IPS DF 6.9 (cell line): ENCODE data around the gene PCDHB6.
A peak's percentile ranks its signal among the peaks of the same experiment; 100 is the strongest.
"Not testable (repeated sequence)": the region's sequence is repeated elsewhere in the genome, so short reads cannot be mapped to it uniquely, and the experiment has no call there.

Experiments used
- DNase-seq: peaks from one replicate; pipeline ENCODE4 v3.0.0-alpha.2; 2013; ENCODE audit warnings: low read depth, low spot score
- H3K27ac ChIP-seq: one replicate; pipeline ENCODE4 v1.5.1; 2013; ENCODE audit warnings: low read length, control low read depth
- H3K27me3 ChIP-seq: 2 replicates; pipeline ENCODE4 v1.6.1; 2013; ENCODE audit warnings: mild to moderate bottlenecking, low read length; ENCODE audit not compliant: control insufficient read depth, insufficient read depth
- H3K36me3 ChIP-seq: 2 replicates; pipeline ENCODE4 v1.6.1; 2013; ENCODE audit warnings: low read length; ENCODE audit not compliant: control insufficient read depth, insufficient read depth
- H3K4me1 ChIP-seq: 2 replicates; pipeline ENCODE4 v1.6.1; 2013; ENCODE audit warnings: low read length; ENCODE audit not compliant: control insufficient read depth, insufficient read depth
- H3K4me3 ChIP-seq: 2 replicates; pipeline ENCODE4 v1.5.1; 2013; ENCODE audit warnings: mild to moderate bottlenecking, low read length
- H3K9me3 ChIP-seq: 2 replicates; pipeline ENCODE4 v1.6.1; 2013; ENCODE audit warnings: low read length, inconsistent platforms; ENCODE audit not compliant: control insufficient read depth, insufficient read depth
- WGBS: extraction: QIAGEN DNeasy Blood & Tissue Kit; methylation state at CpG from one replicate; pipeline ENCODE4 v1.1.7; 2013; ENCODE audit warnings: mixed read lengths, missing lambda C conversion rate; ENCODE audit not compliant: insufficient read length, insufficient coverage; 5-methylcytosine and 5-hydroxymethylcytosine counted together

The PCDHB6 gene

DNA sequence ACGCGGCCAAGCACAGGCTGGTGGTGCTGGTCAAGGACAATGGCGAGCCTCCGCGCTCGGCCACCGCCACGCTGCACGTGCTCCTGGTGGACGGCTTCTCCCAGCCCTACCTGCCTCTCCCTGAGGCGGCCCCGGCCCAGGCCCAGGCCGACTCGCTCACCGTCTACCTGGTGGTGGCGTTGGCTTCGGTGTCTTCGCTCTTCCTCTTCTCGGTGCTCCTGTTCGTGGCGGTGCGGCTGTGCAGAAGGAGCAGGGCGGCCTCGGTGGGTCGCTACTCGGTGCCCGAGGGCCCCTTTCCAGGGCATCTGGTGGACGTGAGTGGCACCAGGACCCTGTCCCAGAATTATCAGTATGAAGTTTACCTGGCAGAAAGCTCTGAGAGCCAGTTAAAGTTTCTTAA lies 8.0 kb downstream of the PCDHB6 start:
- WGBS = no CpG with 5 or more reads among the region's 28 CpGs

DNA sequence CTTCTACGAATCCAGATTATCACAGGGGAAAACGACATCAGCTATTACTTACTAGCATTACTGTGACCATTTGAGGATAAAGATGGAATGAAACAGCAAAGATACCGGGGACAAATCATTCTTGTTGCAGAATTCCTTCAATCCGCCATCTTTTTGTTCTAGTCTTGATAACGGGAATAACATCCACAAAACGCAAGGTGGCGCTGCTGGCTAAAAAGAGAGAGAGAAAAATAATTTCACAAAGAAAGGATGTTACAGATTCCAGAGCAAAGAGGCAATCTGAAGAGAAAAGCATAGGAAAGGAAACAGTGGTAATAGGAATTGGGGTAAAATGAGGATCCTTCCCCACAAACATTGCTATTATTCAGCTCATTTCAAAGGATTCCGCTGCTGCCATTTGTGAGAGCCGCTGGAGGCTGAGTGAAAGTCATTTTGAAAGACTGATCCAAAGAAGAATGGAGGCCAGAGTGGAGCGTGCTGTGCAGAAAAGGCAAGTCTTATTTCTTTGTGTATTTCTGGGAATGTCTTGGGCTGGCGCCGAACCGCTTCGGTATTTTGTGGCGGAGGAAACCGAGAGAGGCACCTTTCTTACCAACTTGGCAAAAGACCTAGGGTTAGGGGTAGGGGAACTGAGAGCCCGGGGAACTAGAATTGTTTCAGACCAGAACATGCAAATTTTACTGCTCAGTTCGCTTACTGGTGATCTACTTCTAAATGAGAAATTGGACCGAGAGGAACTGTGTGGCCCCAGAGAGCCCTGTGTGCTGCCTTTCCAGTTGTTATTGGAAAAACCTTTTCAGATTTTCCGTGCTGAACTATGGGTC lies 22.7 kb downstream of the PCDHB6 start, which contains the start of gene PCDHB7:
Gene PCDHB7, plus strand, starts transcription at position 264 of the 824 bp plus-strand sequence. Its CDS starts 192 bp downstream, at position 456.
- no CpG with 5 or more reads among the region's 20 CpGs for WGBS
- H3K27ac ChIP-seq = no peak within 1 kb of the TSS
- peak; percentile 50 for DNase-seq
- no peaks in the 10 kb centered on the region for H3K9me3 ChIP-seq
- no peaks in the 10 kb centered on the region for H3K27me3 ChIP-seq
- H3K36me3 ChIP-seq = no peaks in the 10 kb centered on the region
- no peaks in the 10 kb centered on the region for H3K4me1 ChIP-seq
- H3K4me3 ChIP-seq = no peak within 1 kb of the TSS

More for the DNA sequence above, 8.0 kb downstream of the PCDHB6 start:
- DNase-seq, H3K36me3 ChIP-seq, H3K27me3 ChIP-seq, H3K4me1 ChIP-seq, H3K9me3 ChIP-seq, H3K27ac ChIP-seq, H3K4me3 ChIP-seq: not testable (repeated sequence)

DNA sequence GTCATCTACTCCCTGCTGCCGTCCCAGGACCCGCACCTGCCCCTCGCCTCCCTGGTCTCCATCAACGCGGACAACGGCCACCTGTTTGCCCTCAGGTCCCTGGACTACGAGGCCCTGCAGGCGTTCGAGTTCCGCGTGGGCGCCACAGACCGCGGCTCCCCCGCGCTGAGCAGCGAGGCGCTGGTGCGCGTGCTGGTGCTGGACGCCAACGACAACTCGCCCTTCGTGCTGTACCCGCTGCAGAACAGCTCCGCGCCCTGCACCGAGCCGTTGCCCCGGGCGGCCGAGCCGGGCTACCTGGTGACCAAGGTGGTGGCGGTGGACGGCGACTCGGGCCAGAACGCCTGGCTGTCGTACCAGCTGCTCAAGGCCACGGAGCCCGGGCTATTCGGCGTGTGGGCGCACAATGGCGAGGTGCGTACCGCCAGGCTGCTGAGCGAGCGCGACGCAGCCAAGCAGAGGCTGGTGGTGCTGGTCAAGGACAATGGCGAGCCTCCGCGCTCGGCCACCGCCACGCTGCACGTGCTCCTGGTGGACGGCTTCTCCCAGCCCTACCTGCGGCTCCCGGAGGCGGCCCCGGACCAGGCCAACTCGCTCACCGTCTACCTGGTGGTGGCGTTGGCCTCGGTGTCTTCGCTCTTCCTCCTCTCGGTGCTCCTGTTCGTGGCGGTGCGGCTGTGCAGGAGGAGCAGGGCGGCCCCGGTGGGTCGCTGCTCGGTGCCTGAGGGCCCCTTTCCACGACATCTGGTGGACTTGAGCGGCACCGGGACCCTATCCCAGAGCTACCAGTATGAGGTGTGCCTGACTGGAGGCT lies 24.6 kb downstream of the PCDHB6 start:
- not testable (repeated sequence) for H3K36me3 ChIP-seq, H3K4me3 ChIP-seq, H3K4me1 ChIP-seq, DNase-seq, H3K27me3 ChIP-seq, H3K27ac ChIP-seq, H3K9me3 ChIP-seq
- no CpG with 5 or more reads among the region's 79 CpGs for WGBS

DNA sequence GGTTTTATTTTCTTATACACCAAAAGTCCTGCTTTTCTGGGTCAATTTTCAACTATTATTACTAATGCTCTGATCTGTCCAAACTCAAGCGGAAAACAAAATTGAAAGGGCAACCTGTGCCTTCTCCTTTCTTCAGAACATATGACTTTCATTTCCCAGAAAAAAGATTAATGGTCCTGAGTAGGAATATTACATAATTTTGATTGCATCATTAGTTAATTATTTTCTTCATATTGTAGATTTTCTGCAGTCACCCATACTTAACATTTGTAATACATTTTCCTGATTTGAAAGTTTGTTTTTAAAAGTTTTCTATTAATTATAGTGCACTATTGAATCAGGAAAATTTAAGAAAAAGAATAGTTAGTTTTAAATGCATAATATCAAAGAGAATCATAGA lies 26.1 kb downstream of the PCDHB6 start:
- Histone ChIP-seq H3K4me1 (no peaks in the 10 kb centered on the region), H3K4me3 (no peak overlapping the region), H3K27ac (no peak overlapping the region), H3K27me3 (no peaks in the 10 kb centered on the region), H3K36me3 (no peaks in the 10 kb centered on the region), H3K9me3 (no peaks in the 10 kb centered on the region)
- WGBS = no CpG with 5 or more reads among the region's 1 CpG
- DNase-seq = no peak

DNA sequence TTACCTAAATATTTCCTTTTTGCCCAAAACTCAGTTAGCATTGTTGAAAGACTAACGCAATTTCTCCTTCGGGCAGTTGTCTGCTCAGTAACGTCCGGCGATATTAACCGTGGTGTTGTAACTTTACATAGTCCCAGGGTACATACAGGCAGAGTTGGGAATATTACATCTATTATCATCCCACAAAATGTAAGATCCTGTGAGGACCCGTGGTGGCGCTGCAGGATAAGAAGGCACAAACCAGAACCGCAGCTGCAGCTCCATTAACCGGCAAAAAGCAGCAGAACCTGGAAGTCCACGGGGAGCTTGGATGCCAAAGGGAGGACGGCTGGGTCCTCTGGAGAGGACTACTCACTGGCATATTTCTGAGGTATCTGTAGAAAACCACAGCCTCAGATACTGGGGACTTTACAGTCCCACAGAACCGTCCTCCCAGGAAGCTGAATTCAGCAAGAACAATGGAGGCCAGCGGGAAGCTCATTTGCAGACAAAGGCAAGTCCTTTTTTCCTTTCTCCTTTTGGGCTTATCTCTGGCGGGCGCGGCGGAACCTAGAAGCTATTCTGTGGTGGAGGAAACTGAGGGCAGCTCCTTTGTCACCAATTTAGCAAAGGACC lies 27.8 kb downstream of the PCDHB6 start, which contains the start of gene PCDHB8:
Gene PCDHB8, plus strand, starts transcription at position 214 of the 615 bp plus-strand sequence. Its CDS starts 245 bp downstream, at position 459.
- H3K27ac ChIP-seq, DNase-seq, H3K9me3 ChIP-seq, H3K27me3 ChIP-seq, H3K4me1 ChIP-seq, H3K36me3 ChIP-seq, H3K4me3 ChIP-seq: not testable (repeated sequence)
- WGBS = no CpG with 5 or more reads among the region's 18 CpGs

DNA sequence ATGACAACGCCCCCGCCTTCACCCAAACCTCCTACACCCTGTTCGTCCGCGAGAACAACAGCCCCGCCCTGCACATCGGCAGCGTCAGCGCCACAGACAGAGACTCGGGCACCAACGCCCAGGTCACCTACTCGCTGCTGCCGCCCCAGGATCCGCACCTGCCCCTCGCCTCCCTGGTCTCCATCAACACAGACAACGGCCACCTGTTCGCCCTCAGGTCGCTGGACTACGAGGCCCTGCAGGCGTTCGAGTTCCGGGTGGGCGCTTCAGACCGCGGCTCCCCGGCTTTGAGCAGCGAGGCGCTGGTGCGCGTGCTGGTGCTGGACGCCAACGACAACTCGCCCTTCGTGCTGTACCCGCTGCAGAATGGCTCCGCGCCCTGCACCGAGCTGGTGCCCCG lies 29.5 kb downstream of the PCDHB6 start:
- H3K4me3 ChIP-seq, H3K27ac ChIP-seq, H3K9me3 ChIP-seq, H3K27me3 ChIP-seq, H3K36me3 ChIP-seq, H3K4me1 ChIP-seq, DNase-seq: not testable (repeated sequence)
- no CpG with 5 or more reads among the region's 39 CpGs for WGBS

DNA sequence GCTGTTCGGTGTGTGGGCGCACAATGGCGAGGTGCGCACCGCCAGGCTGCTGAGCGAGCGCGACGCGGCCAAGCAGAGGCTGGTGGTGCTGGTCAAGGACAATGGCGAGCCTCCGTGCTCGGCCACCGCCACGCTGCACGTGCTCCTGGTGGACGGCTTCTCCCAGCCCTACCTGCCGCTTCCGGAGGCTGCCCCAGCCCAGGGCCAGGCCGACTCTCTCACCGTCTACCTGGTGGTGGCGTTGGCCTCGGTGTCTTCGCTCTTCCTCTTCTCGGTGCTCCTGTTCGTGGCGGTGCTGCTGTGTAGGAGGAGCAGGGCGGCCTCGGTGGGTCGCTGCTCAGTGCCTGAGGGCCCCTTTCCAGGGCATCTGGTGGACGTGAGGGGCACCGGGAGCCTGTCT lies 30.0 kb downstream of the PCDHB6 start:
- DNase-seq, H3K27ac ChIP-seq, H3K36me3 ChIP-seq, H3K9me3 ChIP-seq, H3K4me3 ChIP-seq, H3K4me1 ChIP-seq, H3K27me3 ChIP-seq: not testable (repeated sequence)
- whole genome bisulfite sequencing = no CpG with 5 or more reads among the region's 32 CpGs

DNA sequence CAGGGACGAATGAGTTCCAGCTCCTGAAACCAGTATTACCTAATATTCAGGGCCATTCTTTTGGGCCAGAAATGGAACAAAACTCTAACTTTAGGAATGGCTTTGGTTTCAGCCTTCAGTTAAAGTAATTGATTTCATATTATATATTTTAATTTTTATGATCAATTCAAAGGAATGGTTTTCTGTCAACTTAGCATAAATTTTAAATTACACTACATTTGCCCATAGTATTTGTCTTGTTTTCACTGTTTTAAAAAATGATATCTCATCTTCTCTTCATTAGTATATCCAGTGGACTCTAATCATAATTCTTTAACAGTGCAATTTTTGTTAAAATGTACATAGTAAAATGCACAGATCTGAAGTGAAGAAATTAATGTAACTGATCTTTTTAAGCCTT lies 30.5 kb downstream of the PCDHB6 start:
- Histone ChIP-seq H3K9me3 (no peaks in the 10 kb centered on the region; the same call in 1 of the 2 replicates), H3K27me3 (no peaks in the 10 kb centered on the region), H3K36me3 (no peaks in the 10 kb centered on the region), H3K27ac (no peak overlapping the region), H3K4me1 (no peaks in the 10 kb centered on the region), H3K4me3 (no peak overlapping the region)
- WGBS = no CpG with 5 or more reads among the region's 1 CpG
- DNase-seq = no peak

DNA sequence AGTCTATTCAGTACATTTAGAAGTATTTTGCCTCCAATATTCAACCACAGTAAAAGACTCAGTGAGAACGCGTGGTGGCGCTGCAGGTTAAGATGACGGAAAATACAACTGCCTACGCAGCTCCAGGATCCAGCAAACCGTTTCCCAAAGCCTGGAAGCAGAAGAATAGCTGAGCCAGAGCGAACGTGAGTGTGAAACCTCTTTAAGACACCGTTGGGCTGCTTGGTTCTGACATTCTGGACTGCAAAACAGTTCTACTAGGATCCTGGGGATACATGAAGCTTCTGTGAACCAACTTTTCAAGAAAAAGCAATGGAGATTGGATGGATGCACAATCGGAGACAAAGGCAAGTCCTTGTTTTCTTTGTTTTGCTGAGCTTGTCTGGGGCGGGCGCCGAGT lies 32.4 kb downstream of the PCDHB6 start, which contains the start of gene PCDHB16:
Gene PCDHB16, plus strand, starts transcription at position 140 of the 400 bp plus-strand sequence. Its CDS starts 173 bp downstream, at position 313.
- Histone ChIP-seq H3K4me1 (no peaks in the 10 kb centered on the region), H3K9me3 (no peaks in the 10 kb centered on the region; the same call in 1 of the 2 replicates), H3K36me3 (no peaks in the 10 kb centered on the region), H3K27me3 (no peaks in the 10 kb centered on the region), H3K27ac (no peak within 1 kb of the TSS), H3K4me3 (no peak within 1 kb of the TSS)
- no CpG with 5 or more reads among the region's 13 CpGs for WGBS
- DNase-seq = peak; percentile 50

DNA sequence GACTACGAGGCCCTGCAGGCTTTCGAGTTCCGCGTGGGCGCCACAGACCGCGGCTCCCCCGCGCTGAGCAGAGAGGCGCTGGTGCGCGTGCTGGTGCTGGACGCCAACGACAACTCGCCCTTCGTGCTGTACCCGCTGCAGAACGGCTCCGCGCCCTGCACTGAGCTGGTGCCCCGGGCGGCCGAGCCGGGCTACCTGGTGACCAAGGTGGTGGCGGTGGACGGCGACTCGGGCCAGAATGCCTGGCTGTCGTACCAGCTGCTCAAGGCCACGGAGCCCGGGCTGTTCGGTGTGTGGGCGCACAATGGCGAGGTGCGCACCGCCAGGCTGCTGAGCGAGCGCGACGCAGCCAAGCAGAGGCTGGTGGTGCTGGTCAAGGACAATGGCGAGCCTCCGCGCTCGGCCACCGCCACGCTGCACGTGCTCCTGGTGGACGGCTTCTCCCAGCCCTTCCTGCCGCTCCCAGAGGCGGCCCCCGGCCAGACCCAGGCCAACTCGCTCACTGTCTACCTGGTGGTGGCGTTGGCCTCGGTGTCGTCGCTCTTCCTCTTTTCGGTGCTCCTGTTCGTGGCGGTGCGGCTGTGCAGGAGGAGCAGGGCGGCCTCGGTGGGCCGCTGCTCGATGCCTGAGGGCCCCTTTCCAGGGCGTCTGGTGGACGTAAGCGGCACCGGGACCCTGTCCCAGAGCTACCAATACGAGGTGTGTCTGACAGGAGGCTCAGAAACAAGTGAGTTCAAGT lies 34.4 kb downstream of the PCDHB6 start:
- no CpG with 5 or more reads among the region's 69 CpGs for WGBS
- H3K36me3 ChIP-seq, H3K4me1 ChIP-seq, DNase-seq, H3K27ac ChIP-seq, H3K4me3 ChIP-seq, H3K27me3 ChIP-seq, H3K9me3 ChIP-seq: not testable (repeated sequence)
